ENCODE data around the gene FNDC3B.

FNDC3B gene

GRCh38 chr3:172179680-172180399, 140.5 kb downstream of the FNDC3B start:
- H3K9me2 ChIP-seq (replicated peaks; ENCODE audit: low read depth, low read length) = no peaks in the 10 kb centered on the region
- no peak overlapping the region for H3K4me2 ChIP-seq (ENCODE audit: low read depth, low read length, poor library complexity, severe bottlenecking)
- H3K9ac ChIP-seq (ENCODE audit: low read depth, low read length, poor library complexity, severe bottlenecking) = no peak overlapping the region
- no peaks in the 10 kb centered on the region for H3F3A ChIP-seq (ENCODE audit: low read depth)
- no peaks in the 10 kb centered on the region for H3K36me3 ChIP-seq (ENCODE audit: insufficient read depth, low read length)
- H3K27me3 ChIP-seq (ENCODE audit: insufficient read depth, low read length, poor library complexity, severe bottlenecking) = no peaks in the 10 kb centered on the region
- no peak overlapping the region for H2AFZ ChIP-seq (ENCODE audit: low read length)
- H3K4me3 ChIP-seq (ENCODE audit: low read length, poor library complexity, severe bottlenecking) = no peak overlapping the region
- no peaks in the 10 kb centered on the region for H4K20me1 ChIP-seq (ENCODE audit: insufficient read depth, low read length, poor library complexity, severe bottlenecking)
- H3K79me2 ChIP-seq (ENCODE audit: insufficient read depth, low read length) = peaks cover 5% of the 10 kb centered on the region; the same call in 1 of the 2 replicates
- TF ChIP-seq EZH2phosphoT487 (IDR thresholded peaks at IDR 0.05; ENCODE audit: borderline replicate concordance) (no peak), CTCF (conservative IDR thresholded peaks at IDR 0.05; ENCODE audit: low read length) (no peak)
- H3K4me1 ChIP-seq (ENCODE audit: insufficient read depth, low read length, poor library complexity, severe bottlenecking) = peaks cover 5% of the 10 kb centered on the region
- no peaks in the 10 kb centered on the region for H3K9me3 ChIP-seq (ENCODE audit: insufficient read depth, low read depth, low read length)

- Histone ChIP-seq H3K4me2 (ENCODE audit: low read depth, low read length, poor library complexity, severe bottlenecking) (no peak overlapping the region), H3K9me2 (replicated peaks; ENCODE audit: low read depth, low read length) (no peaks in the 10 kb centered on the region), H3F3A (ENCODE audit: low read depth) (no peaks in the 10 kb centered on the region), H3K79me2 (ENCODE audit: insufficient read depth, low read length) (peaks cover 5% of the 10 kb centered on the region; the same call in 1 of the 2 replicates), H3K36me3 (ENCODE audit: insufficient read depth, low read length) (no peaks in the 10 kb centered on the region), H3K4me3 (ENCODE audit: low read length, poor library complexity, severe bottlenecking) (no peak overlapping the region), H3K9me3 (ENCODE audit: insufficient read depth, low read depth, low read length) (no peaks in the 10 kb centered on the region), H3K27me3 (ENCODE audit: insufficient read depth, low read length, poor library complexity, severe bottlenecking) (no peaks in the 10 kb centered on the region), H3K4me1 (ENCODE audit: insufficient read depth, low read length, poor library complexity, severe bottlenecking) (peaks cover 5% of the 10 kb centered on the region), H4K20me1 (ENCODE audit: insufficient read depth, low read length, poor library complexity, severe bottlenecking) (no peaks in the 10 kb centered on the region), H2AFZ (ENCODE audit: low read length) (no peak overlapping the region), H3K9ac (ENCODE audit: low read depth, low read length, poor library complexity, severe bottlenecking) (no peak overlapping the region)
- TF ChIP-seq CTCF (conservative IDR thresholded peaks at IDR 0.05; ENCODE audit: low read length) (no peak), EZH2phosphoT487 (IDR thresholded peaks at IDR 0.05; ENCODE audit: borderline replicate concordance) (no peak)
These were observed 141.1 kb downstream of the FNDC3B start for GRCh38 chr3:172180473-172180872.

- TF ChIP-seq CTCF (conservative IDR thresholded peaks at IDR 0.05; ENCODE audit: low read length) = no peak
- TF ChIP-seq EZH2phosphoT487 (IDR thresholded peaks at IDR 0.05; ENCODE audit: borderline replicate concordance) = no peak
- Histone ChIP-seq H3F3A (ENCODE audit: low read depth) (no peaks in the 10 kb centered on the region), H3K79me2 (ENCODE audit: insufficient read depth, low read length) (peaks cover 5% of the 10 kb centered on the region; the same call in 1 of the 2 replicates), H2AFZ (ENCODE audit: low read length) (no peak overlapping the region), H3K4me1 (ENCODE audit: insufficient read depth, low read length, poor library complexity, severe bottlenecking) (peaks cover 5% of the 10 kb centered on the region), H3K4me3 (ENCODE audit: low read length, poor library complexity, severe bottlenecking) (no peak overlapping the region), H3K9me3 (ENCODE audit: insufficient read depth, low read depth, low read length) (no peaks in the 10 kb centered on the region), H3K9ac (ENCODE audit: low read depth, low read length, poor library complexity, severe bottlenecking) (no peak overlapping the region), H3K4me2 (ENCODE audit: low read depth, low read length, poor library complexity, severe bottlenecking) (no peak overlapping the region), H4K20me1 (ENCODE audit: insufficient read depth, low read length, poor library complexity, severe bottlenecking) (no peaks in the 10 kb centered on the region), H3K27me3 (ENCODE audit: insufficient read depth, low read length, poor library complexity, severe bottlenecking) (no peaks in the 10 kb centered on the region), H3K9me2 (replicated peaks; ENCODE audit: low read depth, low read length) (no peaks in the 10 kb centered on the region), H3K36me3 (ENCODE audit: insufficient read depth, low read length) (no peaks in the 10 kb centered on the region)
These were observed 142.7 kb downstream of the FNDC3B start for GRCh38 chr3:172181932-172182586.

Measured in Loucy (cell line).